HG03469 (cell line): Measurements from ENCODE around the gene RAPSN.

ENCODE experiments used
- ATAC-seq: cut with Tn5 transposase; IDR thresholded peaks from one replicate; pipeline ENCODE4 v1.9.1; 2021; ENCODE audit warnings: mild to moderate bottlenecking, moderate library complexity, moderate number of reproducible peaks; ENCODE audit not compliant: unreplicated experiment

RAPSN gene

GRCh38 chr11:47409440-47410369 lies 39.2 kb downstream of the RAPSN start:
- no peak for ATAC-seq

- ATAC-seq: no peak
Measured at GRCh38 chr11:47408598-47409439, 40.1 kb downstream of the RAPSN start.

DNA sequence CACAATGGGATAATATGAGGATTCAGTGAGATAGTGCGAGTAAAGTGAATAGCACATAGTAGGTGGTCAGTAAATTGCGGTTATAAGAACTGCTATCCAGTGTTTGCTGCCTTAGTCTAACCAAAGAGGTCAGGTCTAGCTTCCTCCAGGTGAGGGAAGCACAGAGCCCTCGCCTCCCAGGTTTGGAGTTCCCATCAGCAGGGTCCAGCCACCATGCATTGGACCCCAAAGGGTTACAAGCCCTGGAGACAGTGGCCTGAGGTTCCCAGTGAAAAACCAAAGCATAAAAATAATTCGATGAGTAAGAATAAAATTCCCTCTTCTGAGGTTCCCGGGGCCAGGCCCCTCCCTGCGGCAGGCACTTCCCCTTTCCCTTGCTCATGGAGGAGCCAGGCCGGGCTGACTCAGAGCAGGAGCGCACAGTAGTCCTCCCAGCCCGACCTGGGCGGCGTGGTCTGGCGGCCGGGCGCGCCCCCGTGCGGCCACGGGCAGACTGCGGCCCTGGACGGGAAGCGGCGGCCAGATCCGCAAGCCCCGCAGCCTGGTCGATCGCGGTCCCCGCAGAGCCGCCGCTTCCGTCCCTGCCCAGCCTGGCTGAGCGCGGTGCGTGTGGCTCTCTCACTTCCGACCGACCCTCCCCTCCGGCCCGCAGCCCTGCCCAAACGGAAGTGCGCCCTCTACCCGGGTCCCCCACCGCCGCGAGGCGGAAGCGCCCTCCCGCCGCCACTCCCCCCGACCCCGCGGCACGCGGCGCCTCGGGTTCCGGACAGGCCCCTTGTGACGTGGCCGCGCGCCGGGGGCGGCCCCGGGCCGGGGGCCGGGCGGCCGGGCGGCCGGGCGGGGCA lies 41.0 kb downstream of the RAPSN start, which contains the start of gene SLC39A13:
Gene SLC39A13, plus strand, starts transcription at position 845 of the 845 bp plus-strand sequence. CDS start 1,505 bp downstream, outside the sequence.
- peak; percentile 61 for ATAC-seq

GRCh38 chr11:47406896-47407745 lies 41.8 kb downstream of the RAPSN start:
- no peak for ATAC-seq

DNA sequence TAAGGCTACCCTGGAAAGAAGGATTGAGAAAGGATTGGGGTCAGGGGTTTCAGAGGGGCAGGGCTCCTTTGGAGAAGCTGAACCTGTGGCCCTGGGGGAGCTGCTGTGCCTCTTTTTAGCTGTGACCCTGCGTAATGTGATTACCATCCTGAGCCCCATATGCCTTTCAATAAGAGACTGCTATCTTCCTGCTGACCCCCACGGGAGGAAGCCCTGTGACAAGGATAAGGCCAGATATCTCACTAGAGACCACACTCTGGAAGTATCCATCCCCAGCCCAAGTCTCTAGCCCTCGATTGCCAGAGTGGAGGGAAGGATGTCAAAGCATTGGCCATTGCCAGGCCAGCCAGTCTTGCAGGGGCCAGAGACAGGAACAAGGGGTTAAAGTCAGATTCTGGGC lies 45.4 kb downstream of the RAPSN start:
- no peak for ATAC-seq

- ATAC-seq: no peak
Measured at GRCh38 chr11:47403135-47403534, 45.8 kb downstream of the RAPSN start.

DNA sequence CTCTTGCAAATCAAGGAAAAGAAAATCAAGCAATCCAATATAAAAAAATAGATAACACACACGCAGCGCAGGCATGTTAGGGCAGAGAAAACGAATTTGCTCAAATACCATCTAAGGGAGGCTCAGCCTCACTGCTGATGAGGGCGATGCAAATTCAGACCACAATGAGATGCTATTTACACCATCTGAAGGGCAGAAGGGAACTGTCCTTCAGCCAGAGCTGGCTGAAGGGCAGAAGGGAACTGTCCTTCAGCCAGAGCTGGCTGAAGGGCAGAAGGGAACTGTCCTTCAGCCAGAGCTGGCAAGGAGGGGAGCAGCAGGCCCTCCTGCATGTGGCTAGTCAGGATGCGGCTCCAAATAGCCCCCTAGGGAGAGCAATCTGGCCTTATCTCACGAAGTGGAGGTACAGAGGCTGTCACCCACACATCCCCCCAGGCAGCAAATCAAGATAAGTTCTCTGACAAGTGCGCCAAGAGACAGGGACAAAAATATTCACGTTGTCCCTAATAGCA lies 48.1 kb downstream of the RAPSN start:
- ATAC-seq: peak; percentile 61

DNA sequence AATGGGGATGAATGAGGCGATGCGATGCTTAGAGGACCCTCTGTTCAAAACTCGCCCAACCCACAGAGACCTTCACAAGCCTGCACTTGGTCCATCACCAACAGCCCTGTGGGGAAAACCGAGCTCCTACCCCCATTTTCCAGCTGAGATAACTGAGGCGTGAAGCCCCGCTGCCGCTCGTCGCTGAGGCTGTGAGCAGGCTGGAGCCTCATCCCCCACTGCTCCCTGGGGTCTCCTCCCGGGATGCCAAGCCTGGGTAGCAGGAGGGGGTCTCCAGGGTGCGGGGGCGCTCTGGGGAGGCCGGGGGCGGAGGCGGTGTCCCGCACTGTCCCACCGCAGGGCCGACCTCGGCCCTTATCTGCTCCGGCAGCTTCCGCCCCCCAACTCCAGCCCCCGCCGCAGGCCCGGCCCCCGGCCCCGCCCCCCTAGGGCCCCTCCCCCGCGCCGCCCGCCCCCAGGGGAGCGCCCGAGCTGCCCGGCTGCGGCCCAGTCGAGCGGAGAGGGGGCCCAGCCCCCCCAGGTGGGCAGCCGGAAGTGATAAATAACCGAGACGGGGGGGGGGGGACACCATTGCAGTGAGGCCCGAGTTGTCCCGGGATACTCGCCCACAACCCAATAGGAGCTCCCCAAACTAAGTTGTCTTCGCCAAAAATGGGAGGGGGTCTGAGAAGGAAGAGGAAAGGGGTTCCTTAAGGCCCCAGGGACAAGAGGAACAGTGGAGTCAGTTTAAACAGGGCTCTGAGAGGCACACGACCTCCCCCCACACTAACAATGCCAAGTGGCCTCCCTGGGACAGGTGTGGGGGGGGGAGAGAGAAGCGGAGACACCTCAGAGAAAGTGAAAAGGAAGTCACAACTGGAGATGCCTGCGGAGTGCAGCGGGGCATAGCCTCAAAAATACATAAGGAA lies 48.8 kb downstream of the RAPSN start:
- peak; percentile 14 for ATAC-seq

DNA sequence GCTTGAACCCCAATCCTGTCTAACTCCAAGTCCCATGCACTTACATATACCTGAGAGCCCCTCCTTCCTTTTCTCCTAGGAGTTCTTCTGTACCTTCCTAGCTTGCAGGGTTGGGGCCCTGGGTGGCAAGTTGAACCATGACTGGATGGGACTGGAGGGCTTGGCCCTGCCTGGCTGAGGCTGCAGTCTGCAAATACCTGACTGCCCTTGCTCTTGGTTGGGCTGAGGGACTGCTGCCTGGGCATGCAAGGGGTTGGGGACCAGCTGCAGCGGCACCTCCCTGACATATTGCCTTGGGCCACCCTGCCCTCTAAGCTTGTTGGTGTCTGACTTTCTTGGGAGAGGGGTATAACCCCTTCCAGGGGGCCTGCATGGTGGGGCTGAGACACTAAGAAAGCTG lies 50.4 kb downstream of the RAPSN start:
- ATAC-seq: no peak

DNA sequence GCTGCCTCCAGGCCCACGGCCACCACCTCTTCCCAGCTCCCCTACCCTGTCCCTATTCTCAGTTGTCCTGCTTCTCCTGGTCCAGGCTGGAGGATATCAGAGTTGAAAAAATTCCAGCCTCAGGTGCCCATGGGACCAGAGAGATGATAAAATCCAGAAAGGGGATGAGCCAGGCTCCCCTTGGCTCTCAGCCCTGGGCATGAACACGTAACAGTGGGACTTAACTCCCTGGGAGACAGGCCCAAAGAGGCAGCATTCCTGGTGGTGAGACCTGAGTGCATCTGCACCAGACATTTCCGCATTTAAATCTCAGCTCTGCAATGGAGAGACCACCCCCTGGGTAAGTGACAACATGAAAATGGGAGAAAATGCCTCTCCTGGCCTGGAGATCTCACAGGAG lies 50.9 kb downstream of the RAPSN start:
- no peak for ATAC-seq

- ATAC-seq: no peak
Measured at GRCh38 chr11:47396049-47396320, 53.0 kb downstream of the RAPSN start.

DNA sequence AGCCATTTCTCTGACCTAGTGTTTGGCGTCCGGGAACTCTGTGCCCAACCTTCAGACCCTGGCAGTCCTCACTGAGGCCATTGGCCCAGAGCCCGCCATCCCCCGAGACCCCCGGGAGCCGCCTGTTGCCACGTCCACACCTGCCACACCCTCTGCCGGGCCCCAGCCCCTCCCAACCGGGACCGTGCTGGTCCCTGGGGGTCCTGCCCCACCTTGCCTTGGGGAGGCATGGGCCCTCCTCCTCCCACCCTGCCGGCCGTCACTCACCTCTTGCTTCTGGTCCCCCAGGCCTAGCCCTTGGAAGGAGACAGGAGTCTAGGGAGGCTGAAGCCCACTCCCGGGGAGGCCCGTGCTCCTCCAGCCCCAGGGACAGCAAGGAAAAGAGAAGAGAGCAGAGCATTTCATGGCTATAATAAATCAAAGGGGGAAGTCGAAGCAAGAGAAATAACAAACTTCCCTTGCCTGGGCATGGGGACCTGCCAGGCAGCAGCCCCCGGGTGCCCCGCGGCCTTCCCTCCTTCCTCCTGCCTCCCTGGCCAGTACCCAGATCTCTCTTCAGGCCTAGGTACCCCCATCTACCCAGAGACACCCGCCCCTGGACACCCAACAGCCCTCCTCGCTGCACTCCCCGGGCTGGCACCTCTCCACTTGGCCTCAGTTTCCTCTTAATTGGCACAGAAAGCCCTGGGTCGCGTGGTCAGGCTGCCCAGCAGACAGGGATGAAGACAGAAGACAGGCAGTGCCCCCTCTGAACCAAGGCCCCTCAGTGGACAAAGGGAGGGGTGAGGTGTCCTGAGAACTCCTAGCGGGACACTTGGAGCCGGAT lies 53.5 kb downstream of the RAPSN start:
- no peak for ATAC-seq

DNA sequence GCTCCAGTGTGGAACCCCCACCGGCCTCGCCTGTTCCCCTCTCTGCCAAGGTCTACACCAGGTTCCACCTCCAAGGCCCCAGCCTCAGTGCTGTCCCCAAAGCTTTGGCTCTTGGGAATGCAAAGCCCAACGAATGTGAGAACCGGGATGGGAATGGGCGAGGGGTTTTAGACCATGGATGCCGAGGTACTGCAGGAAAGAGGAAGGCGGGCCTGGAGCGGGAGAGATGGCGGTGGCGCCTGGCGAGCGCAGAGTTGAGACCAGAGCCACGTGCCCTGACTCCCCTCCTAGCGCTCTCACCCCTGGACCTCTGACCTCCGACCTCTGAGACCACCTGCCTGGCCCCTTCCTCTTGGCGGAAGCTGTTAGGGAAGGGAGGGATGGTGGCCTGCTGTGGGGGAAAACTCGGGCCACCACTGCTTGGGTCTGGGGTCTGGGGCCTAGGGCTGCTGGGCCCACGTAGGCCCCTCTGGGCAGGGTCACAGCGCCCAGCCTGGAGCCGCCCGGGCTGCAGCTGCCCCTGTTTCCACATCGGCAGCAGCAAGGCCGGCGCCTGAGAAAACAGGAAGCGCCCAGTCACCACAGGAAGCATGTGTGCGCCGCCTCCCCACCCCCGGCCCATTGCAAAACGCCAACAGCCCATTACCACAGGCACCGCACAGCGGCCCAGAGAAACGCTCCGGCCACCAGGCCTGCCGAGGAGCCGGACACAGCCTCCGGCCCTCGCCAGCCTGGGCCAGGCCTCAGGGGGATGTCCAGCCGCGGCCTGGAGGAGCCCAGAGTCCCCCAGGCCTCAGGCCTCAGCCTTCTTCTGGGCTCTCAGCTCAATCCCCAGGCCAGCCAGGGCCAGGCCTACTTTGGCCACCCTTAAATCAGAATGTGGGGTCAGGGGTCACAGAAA lies 54.4 kb downstream of the RAPSN start:
- no peak for ATAC-seq

DNA sequence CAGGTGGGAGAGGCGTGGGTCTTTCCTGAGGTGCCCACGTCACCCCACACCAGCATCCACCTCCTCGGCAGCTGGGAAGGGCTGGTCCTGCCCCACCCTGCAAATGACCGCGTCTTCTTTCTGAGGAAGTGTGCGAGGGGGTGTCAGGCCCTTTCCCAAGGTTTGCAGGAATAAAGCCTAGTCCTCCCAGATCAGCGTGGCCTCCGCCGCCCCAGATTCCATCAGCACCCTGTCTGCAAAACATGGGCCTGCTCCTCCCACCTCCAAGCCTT lies 55.0 kb downstream of the RAPSN start:
- no peak for ATAC-seq

GRCh38 chr11:47393163-47394049 lies 55.5 kb downstream of the RAPSN start:
- ATAC-seq: no peak

- ATAC-seq: no peak
Measured at GRCh38 chr11:47392546-47393162, 56.3 kb downstream of the RAPSN start.
